Smooth muscle cell (in vitro differentiated cells): ENCODE results near the gene ZNF431. TPM values are rescaled to one million over a fixed set of nuclear protein-coding genes. Genes with fewer than 3 reads are reported as not detected.

Source experiments
- DNase-seq: peaks from one replicate; lab custom pipeline; 2025; ENCODE audit not compliant: unreplicated experiment; lab: John Stamatoyannopoulos, UW
- H2AFZ ChIP-seq: fragments of 200-600 bp; sonication (generic); 2 replicates; pipeline ENCODE4 v1.6.0; 2016; ENCODE audit warnings: antibody characterized with exemption, low read depth, mild to moderate bottlenecking
- H3F3A ChIP-seq: fragments of 200-600 bp; sonication (generic); 2 replicates; pipeline ENCODE4 v1.6.0; 2017; ENCODE audit warnings: antibody characterized with exemption, low read depth
- H3K27ac ChIP-seq: fragments of 200-600 bp; sonication (generic); 2 replicates; pipeline ENCODE4 v1.5.1; 2016; ENCODE audit warnings: low read depth, mild to moderate bottlenecking
- H3K27me3 ChIP-seq: fragments of 200-600 bp; sonication (generic); 2 replicates; pipeline ENCODE4 v1.6.1; 2016; ENCODE audit warnings: low read depth, mild to moderate bottlenecking
- H3K36me3 ChIP-seq: fragments of 200-600 bp; sonication (generic); 2 replicates; pipeline ENCODE4 v1.5.1; 2016; ENCODE audit warnings: low read depth
- H3K4me1 ChIP-seq: fragments of 200-600 bp; sonication (generic); 2 replicates; pipeline ENCODE4 v1.5.1; 2016; ENCODE audit warnings: low read depth
- H3K4me2 ChIP-seq: fragments of 200-600 bp; sonication (generic); 2 replicates; pipeline ENCODE4 v1.6.0; 2016; ENCODE audit warnings: mild to moderate bottlenecking
- H3K4me3 ChIP-seq: fragments of 200-600 bp; sonication (generic); 2 replicates; pipeline ENCODE4 v1.5.1; 2016; ENCODE audit warnings: mild to moderate bottlenecking
- H3K79me2 ChIP-seq: fragments of 200-600 bp; sonication (generic); 2 replicates; pipeline ENCODE4 v1.6.0; 2016; ENCODE audit warnings: low read depth, mild to moderate bottlenecking
- H3K9ac ChIP-seq: fragments of 200-600 bp; sonication (generic); 2 replicates; pipeline ENCODE4 v1.6.0; 2016; ENCODE audit warnings: low read depth
- H3K9me3 ChIP-seq: fragments of 200-600 bp; sonication (generic); replicated peaks from 2 replicates; pipeline ENCODE4 v1.5.1; 2016; ENCODE audit warnings: low read depth
- H4K20me1 ChIP-seq: fragments of 200-600 bp; sonication (generic); 2 replicates; pipeline ENCODE4 v1.6.0; 2016; ENCODE audit warnings: low read depth
- WGBS: methylation state at CpG from one replicate; pipeline ENCODE4 v1.1.7; 2016; ENCODE audit warnings: low lambda C conversion rate; 5-methylcytosine and 5-hydroxymethylcytosine counted together
- polyA plus RNA-seq: library from polyadenylated mRNA; unstranded; fragments of >200 nt; fragmentation: Nextera tagmentation; extraction: Ambion mirVana; gene quantifications from 2 replicates; pipeline ENCODE4 v1.2.1, GENCODE V29; 2016
- small RNA-seq: library from RNA; depleted of rRNA; stranded (forward); fragments of <200 nt; gene quantifications from one replicate; pipeline ENCODE3, GENCODE V24; 2014
- total RNA-seq: library from RNA; depleted of rRNA; stranded (reverse); fragments of >200 nt; gene quantifications from 2 replicates; pipeline ENCODE4 v1.2.3, GENCODE V29; 2014
- TF ChIP-seq, protein P1 (sequence below): fragments of 200-600 bp; sonication (generic); IDR thresholded peaks from 2 replicates; pipeline ENCODE4 v1.5.1; 2017; ENCODE audit warnings: borderline replicate concordance, mild to moderate bottlenecking, antibody characterized with exemption; ENCODE audit not compliant: insufficient read depth, poor library complexity, severe bottlenecking

Gene ZNF431
- total and polyA plus RNA-seq, 2 experiments from 2014 or later: 5.2 to 14.7 TPM

DNA sequence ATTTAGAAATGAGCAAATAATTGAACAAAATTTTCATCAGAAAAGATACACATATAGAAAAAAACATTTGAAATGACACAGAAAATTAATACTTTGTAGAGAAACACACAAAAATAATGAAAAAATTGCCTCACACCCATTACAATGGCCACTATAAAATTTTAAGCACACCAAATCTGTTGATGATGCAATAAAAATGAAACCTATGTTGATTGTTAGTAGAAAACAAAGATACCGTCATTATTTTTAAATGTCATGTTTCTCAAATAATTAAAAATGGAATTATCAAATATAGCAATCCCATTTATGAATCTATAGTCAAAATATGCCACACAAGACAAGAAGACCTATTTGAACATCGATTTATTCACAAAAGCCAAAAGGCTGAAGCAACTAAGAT, 96.8 kb downstream of the ZNF431 start:
- no peak overlapping the region for H2AFZ ChIP-seq
- no peaks in the 10 kb centered on the region for H3K79me2 ChIP-seq
- WGBS: 83% methylated on average over 2 of the region's 2 CpGs
- no peak overlapping the region for H3K4me3 ChIP-seq
- H3K36me3 ChIP-seq: no peaks in the 10 kb centered on the region
- no peaks in the 10 kb centered on the region for H3F3A ChIP-seq
- H3K4me1 ChIP-seq: no peaks in the 10 kb centered on the region
- no peaks in the 10 kb centered on the region for H3K27me3 ChIP-seq
- H4K20me1 ChIP-seq: no peaks in the 10 kb centered on the region
- H3K27ac ChIP-seq: no peak overlapping the region
- DNase-seq: no peak
- no peak overlapping the region for H3K9ac ChIP-seq
- TF ChIP-seq, protein P1, sequence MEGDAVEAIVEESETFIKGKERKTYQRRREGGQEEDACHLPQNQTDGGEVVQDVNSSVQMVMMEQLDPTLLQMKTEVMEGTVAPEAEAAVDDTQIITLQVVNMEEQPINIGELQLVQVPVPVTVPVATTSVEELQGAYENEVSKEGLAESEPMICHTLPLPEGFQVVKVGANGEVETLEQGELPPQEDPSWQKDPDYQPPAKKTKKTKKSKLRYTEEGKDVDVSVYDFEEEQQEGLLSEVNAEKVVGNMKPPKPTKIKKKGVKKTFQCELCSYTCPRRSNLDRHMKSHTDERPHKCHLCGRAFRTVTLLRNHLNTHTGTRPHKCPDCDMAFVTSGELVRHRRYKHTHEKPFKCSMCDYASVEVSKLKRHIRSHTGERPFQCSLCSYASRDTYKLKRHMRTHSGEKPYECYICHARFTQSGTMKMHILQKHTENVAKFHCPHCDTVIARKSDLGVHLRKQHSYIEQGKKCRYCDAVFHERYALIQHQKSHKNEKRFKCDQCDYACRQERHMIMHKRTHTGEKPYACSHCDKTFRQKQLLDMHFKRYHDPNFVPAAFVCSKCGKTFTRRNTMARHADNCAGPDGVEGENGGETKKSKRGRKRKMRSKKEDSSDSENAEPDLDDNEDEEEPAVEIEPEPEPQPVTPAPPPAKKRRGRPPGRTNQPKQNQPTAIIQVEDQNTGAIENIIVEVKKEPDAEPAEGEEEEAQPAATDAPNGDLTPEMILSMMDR: no peak
- no peaks in the 10 kb centered on the region for H3K9me3 ChIP-seq
- no peak overlapping the region for H3K4me2 ChIP-seq

Small RNA genes within 50 kb of the gene (small RNA-seq; reads per million reads assigned to genes)
- not detected for gene RNA5SP469

Other genes with a start within 250 kb of the ZNF431 start
- 14.7 and 16.3 TPM in 2 replicates for gene ZNF85, start 218.8 kb upstream of the ZNF431 start, total RNA-seq
- 7.1 and 7.9 TPM in 2 replicates for gene ZNF85, start 218.8 kb upstream of the ZNF431 start, polyA plus RNA-seq
- 13.4 and 13.6 TPM in 2 replicates for gene ZNF430, start 121.4 kb upstream of the ZNF431 start, total RNA-seq
- gene ZNF430, start 121.4 kb upstream of the ZNF431 start, polyA plus RNA-seq: 14.9 and 16.8 TPM in 2 replicates
- gene ZNF714, start 59.8 kb upstream of the ZNF431 start, total RNA-seq: 15.3 and 15.4 TPM in 2 replicates
- 8.0 and 8.7 TPM in 2 replicates for gene ZNF714, start 59.8 kb upstream of the ZNF431 start, polyA plus RNA-seq
- gene ZNF708, start 187.4 kb downstream of the ZNF431 start, total RNA-seq: 11.3 and 12.1 TPM in 2 replicates
- gene ZNF708, start 187.4 kb downstream of the ZNF431 start, polyA plus RNA-seq: 0.65 and 1.5 TPM in 2 replicates
- 11.0 and 13.7 TPM in 2 replicates for gene ZNF738, start 217.0 kb downstream of the ZNF431 start, total RNA-seq
- gene ZNF738, start 217.0 kb downstream of the ZNF431 start, polyA plus RNA-seq: 8.5 and 13.4 TPM in 2 replicates